Mammary epithelial cell (primary cell): ENCODE results near the gene HK2.

Source experiments
- EZH2 ChIP-seq: IDR thresholded peaks from 2 replicates; pipeline ENCODE4 v1.6.1; 2012; ENCODE audit warnings: low read length, inconsistent platforms, borderline replicate concordance
- TF ChIP-seq, protein P1 (sequence below), 2 donors: IDR thresholded peaks in 1 of 2; conservative IDR thresholded peaks in 1 of 2; 2 replicates each; pipeline ENCODE4 v1.5.1; 2011 to 2012; ENCODE audit warnings: inconsistent platforms in 2 of 2, low read length in 2 of 2, mild to moderate bottlenecking in 2 of 2, control low read depth in 1 of 2, low read depth in 1 of 2; ENCODE audit not compliant: insufficient read depth in 1 of 2; ENCODE audit errors: extremely low read depth in 1 of 2

DNA sequence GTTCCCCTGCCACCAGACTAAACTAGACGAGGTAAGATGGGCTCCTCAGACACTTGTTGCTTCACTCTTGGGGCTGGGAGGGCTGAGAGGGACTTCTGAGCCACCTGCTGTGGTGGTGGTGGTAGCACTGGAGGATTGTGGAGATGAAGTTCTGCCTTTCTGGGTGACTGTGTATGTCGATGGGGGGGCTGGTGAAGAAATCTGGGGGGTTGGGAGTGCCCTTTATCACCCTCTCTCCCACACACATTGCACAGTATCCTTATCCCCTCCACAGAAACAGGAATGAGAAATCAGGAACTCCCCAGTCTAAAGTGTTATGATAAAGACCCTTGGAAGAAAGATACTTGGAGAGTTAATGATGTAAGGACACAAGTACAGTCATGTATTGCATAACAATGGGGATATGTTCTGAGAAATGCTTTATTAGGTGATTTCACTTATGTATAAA, 38.5 kb downstream of the HK2 start:
- TF ChIP-seq, protein P1, sequence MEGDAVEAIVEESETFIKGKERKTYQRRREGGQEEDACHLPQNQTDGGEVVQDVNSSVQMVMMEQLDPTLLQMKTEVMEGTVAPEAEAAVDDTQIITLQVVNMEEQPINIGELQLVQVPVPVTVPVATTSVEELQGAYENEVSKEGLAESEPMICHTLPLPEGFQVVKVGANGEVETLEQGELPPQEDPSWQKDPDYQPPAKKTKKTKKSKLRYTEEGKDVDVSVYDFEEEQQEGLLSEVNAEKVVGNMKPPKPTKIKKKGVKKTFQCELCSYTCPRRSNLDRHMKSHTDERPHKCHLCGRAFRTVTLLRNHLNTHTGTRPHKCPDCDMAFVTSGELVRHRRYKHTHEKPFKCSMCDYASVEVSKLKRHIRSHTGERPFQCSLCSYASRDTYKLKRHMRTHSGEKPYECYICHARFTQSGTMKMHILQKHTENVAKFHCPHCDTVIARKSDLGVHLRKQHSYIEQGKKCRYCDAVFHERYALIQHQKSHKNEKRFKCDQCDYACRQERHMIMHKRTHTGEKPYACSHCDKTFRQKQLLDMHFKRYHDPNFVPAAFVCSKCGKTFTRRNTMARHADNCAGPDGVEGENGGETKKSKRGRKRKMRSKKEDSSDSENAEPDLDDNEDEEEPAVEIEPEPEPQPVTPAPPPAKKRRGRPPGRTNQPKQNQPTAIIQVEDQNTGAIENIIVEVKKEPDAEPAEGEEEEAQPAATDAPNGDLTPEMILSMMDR (conservative IDR thresholded peaks at IDR 0.05 in 1 of 2, IDR thresholded peaks at IDR 0.05 in 1 of 2; ENCODE audit: extremely low read depth in 1 of 2, insufficient read depth in 1 of 2, low read depth in 1 of 2, low read length in 2 of 2): no peak
- TF ChIP-seq EZH2: no peak
